DOHH2 (cell line): ENCODE measurements around the gene KAT2B.
A peak's percentile ranks its signal among the peaks of the same experiment; 100 is the strongest.

Experiments
- H3F3A ChIP-seq: fragments of 200-600 bp; sonication (generic), shearing (Covaris generic); 2 replicates; pipeline ENCODE4 v1.6.0; 2016; ENCODE audit warnings: antibody characterized with exemption, mild to moderate bottlenecking; ENCODE audit not compliant: control insufficient read depth, insufficient read depth
- H3K27ac ChIP-seq: fragments of 200-600 bp; sonication (generic); 2 replicates; pipeline ENCODE4 v1.5.1; 2014; ENCODE audit warnings: low read depth, mild to moderate bottlenecking, low read length, moderate library complexity
- H3K27me3 ChIP-seq: fragments of 200-600 bp; sonication (generic); 2 replicates; pipeline ENCODE4 v1.6.1; 2014; ENCODE audit warnings: mild to moderate bottlenecking, low read length, mixed read lengths; ENCODE audit not compliant: control insufficient read depth
- H3K36me3 ChIP-seq: fragments of 200-600 bp; sonication (generic); 2 replicates; pipeline ENCODE4 v1.6.1; 2014; ENCODE audit warnings: mild to moderate bottlenecking, low read length, moderate library complexity, mixed read lengths; ENCODE audit not compliant: control insufficient read depth
- H3K4me1 ChIP-seq: fragments of 200-600 bp; sonication (generic); 2 replicates; pipeline ENCODE4 v1.6.1; 2014; ENCODE audit warnings: mild to moderate bottlenecking, low read length, mixed read lengths; ENCODE audit not compliant: control insufficient read depth
- H3K4me2 ChIP-seq: fragments of 200-600 bp; sonication (generic); 2 replicates; pipeline ENCODE4 v1.6.0; 2014; ENCODE audit warnings: mild to moderate bottlenecking, low read length, moderate library complexity
- H3K4me3 ChIP-seq: fragments of 200-600 bp; sonication (generic); 2 replicates; pipeline ENCODE4 v1.5.1; 2014; ENCODE audit warnings: mild to moderate bottlenecking, low read length, mixed read lengths
- H3K79me2 ChIP-seq: fragments of 200-600 bp; sonication (generic); 2 replicates; pipeline ENCODE4 v1.6.1; 2014; ENCODE audit warnings: mild to moderate bottlenecking, low read length, mixed read lengths; ENCODE audit not compliant: control insufficient read depth
- H3K9me2 ChIP-seq: fragments of 200-600 bp; sonication (generic); replicated peaks from 2 replicates; pipeline ENCODE4 v1.6.1; 2014; ENCODE audit warnings: mild to moderate bottlenecking, low read length, mixed read lengths; ENCODE audit not compliant: control insufficient read depth
- H3K9me3 ChIP-seq: fragments of 200-600 bp; sonication (generic); 2 replicates; pipeline ENCODE4 v1.6.1; 2014; ENCODE audit warnings: antibody characterized with exemption, low read length, mixed read lengths; ENCODE audit not compliant: control insufficient read depth, insufficient read depth
- H4K20me1 ChIP-seq: fragments of 200-600 bp; sonication (generic); 2 replicates; pipeline ENCODE4 v1.6.0; 2014; ENCODE audit warnings: low read depth, mild to moderate bottlenecking, antibody characterized with exemption, low read length, moderate library complexity; ENCODE audit not compliant: control insufficient read depth, insufficient read depth
- EZH2phosphoT487 ChIP-seq: fragments of 200-600 bp; sonication (generic); IDR thresholded peaks from 2 replicates; pipeline ENCODE4 v1.6.1; 2017; ENCODE audit warnings: borderline replicate concordance, mild to moderate bottlenecking, antibody characterized with exemption, low read length, moderate library complexity, mixed read lengths
- TF ChIP-seq, protein P1 (sequence below): fragments of 200-600 bp; sonication (generic); IDR thresholded peaks from one replicate; pipeline ENCODE4 v1.5.1; 2014; ENCODE audit warnings: antibody characterized with exemption, mild to moderate bottlenecking, low read depth, low read length; ENCODE audit not compliant: poor library complexity, severe bottlenecking

KAT2B gene

DNA sequence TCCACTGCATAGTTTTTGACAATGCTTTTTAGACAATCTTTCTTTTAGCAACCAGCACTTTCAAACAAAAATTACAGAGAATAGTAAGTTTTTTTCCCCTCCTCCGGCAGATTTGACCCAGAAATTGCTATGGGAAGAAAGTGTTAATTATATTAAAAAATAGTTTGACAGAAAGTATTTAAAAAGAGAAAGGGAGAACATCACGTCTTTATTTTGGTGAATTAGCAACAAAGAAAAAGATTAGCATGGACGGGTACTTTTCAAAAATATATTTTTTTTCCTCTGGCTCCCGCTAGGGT, 831 bp upstream of the KAT2B start:
- H3K27ac ChIP-seq: peak overlapping the region; percentile 92
- no peaks in the 10 kb centered on the region for H3K9me3 ChIP-seq
- H3K9me2 ChIP-seq: no peaks in the 10 kb centered on the region
- peaks cover 6% of the 10 kb centered on the region; the same call in 1 of the 2 replicates for H3K36me3 ChIP-seq
- peaks cover 33% of the 10 kb centered on the region for H3K79me2 ChIP-seq
- H3K4me1 ChIP-seq: peaks cover 39% of the 10 kb centered on the region
- TF ChIP-seq, protein P1, sequence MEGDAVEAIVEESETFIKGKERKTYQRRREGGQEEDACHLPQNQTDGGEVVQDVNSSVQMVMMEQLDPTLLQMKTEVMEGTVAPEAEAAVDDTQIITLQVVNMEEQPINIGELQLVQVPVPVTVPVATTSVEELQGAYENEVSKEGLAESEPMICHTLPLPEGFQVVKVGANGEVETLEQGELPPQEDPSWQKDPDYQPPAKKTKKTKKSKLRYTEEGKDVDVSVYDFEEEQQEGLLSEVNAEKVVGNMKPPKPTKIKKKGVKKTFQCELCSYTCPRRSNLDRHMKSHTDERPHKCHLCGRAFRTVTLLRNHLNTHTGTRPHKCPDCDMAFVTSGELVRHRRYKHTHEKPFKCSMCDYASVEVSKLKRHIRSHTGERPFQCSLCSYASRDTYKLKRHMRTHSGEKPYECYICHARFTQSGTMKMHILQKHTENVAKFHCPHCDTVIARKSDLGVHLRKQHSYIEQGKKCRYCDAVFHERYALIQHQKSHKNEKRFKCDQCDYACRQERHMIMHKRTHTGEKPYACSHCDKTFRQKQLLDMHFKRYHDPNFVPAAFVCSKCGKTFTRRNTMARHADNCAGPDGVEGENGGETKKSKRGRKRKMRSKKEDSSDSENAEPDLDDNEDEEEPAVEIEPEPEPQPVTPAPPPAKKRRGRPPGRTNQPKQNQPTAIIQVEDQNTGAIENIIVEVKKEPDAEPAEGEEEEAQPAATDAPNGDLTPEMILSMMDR: no peak
- no peak for TF ChIP-seq EZH2phosphoT487
- H3K4me2 ChIP-seq: peak overlapping the region; percentile 80
- H3K27me3 ChIP-seq: no peaks in the 10 kb centered on the region
- H3F3A ChIP-seq: peaks cover 12% of the 10 kb centered on the region
- peak overlapping the region; percentile 74 for H3K4me3 ChIP-seq
- H4K20me1 ChIP-seq: peaks cover 7% of the 10 kb centered on the region; the same call in 1 of the 2 replicates

DNA sequence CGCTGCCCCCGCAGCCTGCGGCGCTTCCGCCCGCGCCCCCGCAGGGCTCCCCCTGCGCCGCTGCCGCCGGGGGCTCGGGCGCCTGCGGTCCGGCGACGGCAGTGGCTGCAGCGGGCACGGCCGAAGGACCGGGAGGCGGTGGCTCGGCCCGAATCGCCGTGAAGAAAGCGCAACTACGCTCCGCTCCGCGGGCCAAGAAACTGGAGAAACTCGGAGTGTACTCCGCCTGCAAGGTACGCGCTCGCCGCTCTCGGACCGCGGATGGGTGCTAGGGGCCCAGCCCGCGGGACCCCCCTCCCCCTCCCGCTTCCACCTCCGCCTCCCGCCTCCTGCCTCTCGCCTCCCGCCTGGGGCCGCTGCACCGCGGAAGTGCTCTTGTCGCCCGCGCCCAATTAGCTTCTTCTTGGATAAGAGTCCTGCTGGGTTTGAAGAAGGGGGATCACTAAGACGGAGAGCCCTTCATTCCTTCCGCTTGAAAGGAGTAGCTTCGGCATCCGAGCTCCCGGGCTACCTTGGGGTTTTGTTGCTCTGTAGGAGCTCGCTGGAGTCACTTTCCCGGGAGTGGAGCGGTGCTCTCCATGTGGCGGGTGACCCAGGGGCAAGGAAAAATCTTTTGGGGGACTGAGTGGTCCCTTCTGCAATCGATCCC, 426 bp downstream of the KAT2B start:
- Histone ChIP-seq H3K9me3 (no peaks in the 10 kb centered on the region), H3K4me3 (peak overlapping the region; percentile 78), H3K36me3 (peaks cover 6% of the 10 kb centered on the region; the same call in 1 of the 2 replicates), H3K4me2 (peak overlapping the region; percentile 85), H4K20me1 (peaks cover 7% of the 10 kb centered on the region; the same call in 1 of the 2 replicates), H3K4me1 (peaks cover 39% of the 10 kb centered on the region), H3K27me3 (no peaks in the 10 kb centered on the region), H3K79me2 (peaks cover 43% of the 10 kb centered on the region), H3F3A (peaks cover 12% of the 10 kb centered on the region), H3K27ac (peak overlapping the region; percentile 69), H3K9me2 (no peaks in the 10 kb centered on the region)
- TF ChIP-seq, protein P1: no peak
- no peak for TF ChIP-seq EZH2phosphoT487

DNA sequence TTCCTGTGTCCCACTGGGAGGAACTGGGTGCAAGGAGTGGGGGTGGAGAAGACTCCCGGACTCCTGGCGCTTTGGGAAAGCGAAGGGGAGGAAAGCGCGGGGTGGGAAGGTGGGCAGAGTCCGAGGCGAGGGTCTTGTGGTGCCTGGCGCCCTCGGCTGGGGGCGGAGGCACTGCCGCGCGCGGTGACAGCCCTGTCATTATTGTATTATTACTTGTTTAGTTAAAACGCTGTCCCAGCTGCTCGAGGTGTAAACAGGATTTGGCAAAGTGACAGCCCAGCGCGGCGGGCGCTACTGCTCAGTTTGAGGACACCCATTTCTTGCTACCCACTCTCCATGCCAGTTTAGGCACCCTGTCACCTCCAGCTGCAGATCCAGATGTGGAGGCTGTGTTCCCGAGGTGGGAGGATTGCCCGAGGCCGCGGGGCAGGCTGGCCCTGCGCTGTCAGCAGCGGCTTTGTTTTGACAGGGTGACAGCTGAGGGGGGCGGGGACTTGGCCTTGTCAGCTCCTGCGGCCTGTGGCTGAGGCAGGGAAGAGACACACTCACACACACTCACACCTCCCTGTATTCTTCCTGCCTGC, 1.0 kb downstream of the KAT2B start:
- Histone ChIP-seq H3K79me2 (peaks cover 49% of the 10 kb centered on the region), H3K4me2 (peak overlapping the region; percentile 85), H3K9me2 (no peaks in the 10 kb centered on the region), H3K27me3 (no peaks in the 10 kb centered on the region), H3K4me1 (peaks cover 39% of the 10 kb centered on the region), H3K27ac (peak overlapping the region; percentile 69), H4K20me1 (peaks cover 7% of the 10 kb centered on the region; the same call in 1 of the 2 replicates), H3K9me3 (no peaks in the 10 kb centered on the region), H3K36me3 (peaks cover 6% of the 10 kb centered on the region; the same call in 1 of the 2 replicates), H3F3A (peaks cover 12% of the 10 kb centered on the region), H3K4me3 (peak overlapping the region; percentile 78)
- no peak for TF ChIP-seq EZH2phosphoT487
- TF ChIP-seq, protein P1: no peak
